GM23338 (cell line): Measurements from ENCODE around the gene ARL5A. TPM values are rescaled to one million over a fixed set of nuclear protein-coding genes. Genes with fewer than 3 reads are reported as not detected.

Source experiments
- ATAC-seq: fragments of 200-7000 bp; cut with Tn5 transposase; 3 replicates; pipeline ENCODE4 v1.9.1; 2020
- DNase-seq: peaks from one replicate; pipeline ENCODE4 v3.0.0-alpha.2; 2015; ENCODE audit warnings: low spot score
- H2AFZ ChIP-seq: fragments of 200-600 bp; sonication (generic); 2 replicates; pipeline ENCODE4 v1.8.0; 2016; ENCODE audit warnings: antibody characterized with exemption, mild to moderate bottlenecking, moderate library complexity
- H3F3A ChIP-seq: fragments of 200-600 bp; sonication (generic); replicated peaks from 2 replicates; pipeline ENCODE4 v1.8.0; 2017; ENCODE audit warnings: antibody characterized with exemption, mixed run types, low read depth
- H3K27ac ChIP-seq: fragments of 200-600 bp; sonication (generic); 2 replicates; pipeline ENCODE4 v1.6.1; 2016; ENCODE audit warnings: low read depth
- H3K27me3 ChIP-seq: fragments of 200-600 bp; sonication (generic); 2 replicates; pipeline ENCODE4 v1.8.0; 2016; ENCODE audit warnings: mild to moderate bottlenecking, mixed run types, moderate library complexity; ENCODE audit not compliant: insufficient read depth
- H3K36me3 ChIP-seq: fragments of 200-600 bp; sonication (generic); 2 replicates; pipeline ENCODE4 v1.8.0; 2016; ENCODE audit warnings: mild to moderate bottlenecking; ENCODE audit not compliant: insufficient read depth
- H3K4me1 ChIP-seq: fragments of 200-600 bp; sonication (generic); 2 replicates; pipeline ENCODE4 v1.8.0; 2016; ENCODE audit warnings: mild to moderate bottlenecking, moderate library complexity; ENCODE audit not compliant: insufficient read depth
- H3K4me2 ChIP-seq: fragments of 200-600 bp; sonication (generic); 2 replicates; pipeline ENCODE4 v1.7.1; 2017; ENCODE audit warnings: mixed run types
- H3K4me3 ChIP-seq: fragments of 200-600 bp; sonication (generic); 2 replicates; pipeline ENCODE4 v1.6.1; 2016; ENCODE audit warnings: mixed run types
- H3K79me2 ChIP-seq: fragments of 200-600 bp; sonication (generic); replicated peaks from 2 replicates; pipeline ENCODE4 v1.8.0; 2017; ENCODE audit warnings: mild to moderate bottlenecking; ENCODE audit not compliant: insufficient read depth
- H3K9me2 ChIP-seq: fragments of 200-600 bp; sonication (generic); 2 replicates; pipeline ENCODE4 v1.8.0; 2017; ENCODE audit not compliant: insufficient read depth
- H4K20me1 ChIP-seq: fragments of 200-600 bp; sonication (generic); replicated peaks from 2 replicates; pipeline ENCODE4 v1.8.0; 2017; ENCODE audit warnings: mild to moderate bottlenecking; ENCODE audit not compliant: insufficient read depth
- H3K27ac Mint-ChIP-seq: 2 replicates; pipeline ENCODE4 v1.8.0; 2020; ENCODE audit warnings: inconsistent platforms, mild to moderate bottlenecking, moderate library complexity, mixed read lengths
- H3K27me3 Mint-ChIP-seq: 3 replicates; pipeline ENCODE4 v1.8.0; 2022; ENCODE audit warnings: low read depth, mild to moderate bottlenecking, moderate library complexity, mixed read lengths, inconsistent platforms; ENCODE audit not compliant: insufficient read depth, poor library complexity
- H3K36me3 Mint-ChIP-seq: 3 replicates; pipeline ENCODE4 v1.8.0; 2021; ENCODE audit warnings: low read depth, mild to moderate bottlenecking, inconsistent platforms, moderate library complexity, mixed read lengths
- H3K4me1 Mint-ChIP-seq: 3 replicates; pipeline ENCODE4 v1.8.0; 2020; ENCODE audit warnings: mild to moderate bottlenecking, inconsistent platforms, mixed read lengths
- H3K4me3 Mint-ChIP-seq: 3 replicates; pipeline ENCODE4 v1.8.0; 2021; ENCODE audit warnings: moderate library complexity, mild to moderate bottlenecking, inconsistent platforms, mixed read lengths
- H3K9me3 Mint-ChIP-seq: 3 replicates; pipeline ENCODE4 v1.8.0; 2020; ENCODE audit warnings: moderate library complexity, mild to moderate bottlenecking, inconsistent platforms, mixed read lengths
- CREB1 ChIP-seq: fragments of 250-450 bp; sonication (Bioruptor Pico); IDR thresholded peaks from 2 replicates; pipeline ENCODE4 v1.5.0; 2020; ENCODE audit warnings: low read depth, mild to moderate bottlenecking, moderate library complexity
- CTCF ChIP-seq, 2 experiments: fragments of 200-600 bp in 1 of 2; sonication (generic) in 1 of 2; conservative IDR thresholded peaks; 2 replicates each; pipeline versions ENCODE4 v1.5.1 to v1.6.1; 2016 to 2017; ENCODE audit warnings: antibody characterized with exemption in 2 of 2, low read depth in 2 of 2, mild to moderate bottlenecking in 2 of 2, moderate library complexity in 1 of 2
- EZH2phosphoT487 ChIP-seq: fragments of 200-600 bp; sonication (generic); IDR thresholded peaks from one replicate; pipeline ENCODE4 v1.8.1; 2018; ENCODE audit warnings: antibody characterized with exemption; ENCODE audit not compliant: unreplicated experiment
- NANOG ChIP-seq: IDR thresholded peaks from 2 replicates; pipeline ENCODE4 v1.6.1; 2016; ENCODE audit warnings: antibody characterized with exemption, borderline replicate concordance
- ZNF114 ChIP-seq: fragments of 250-450 bp; sonication (Bioruptor Pico); IDR thresholded peaks from 2 replicates; pipeline ENCODE4 v1.5.0; 2020; ENCODE audit warnings: mild to moderate bottlenecking, moderate library complexity
- ZNF462 ChIP-seq: fragments of 250-450 bp; sonication (Bioruptor Pico); IDR thresholded peaks from 2 replicates; pipeline ENCODE4 v1.5.0; 2020; ENCODE audit warnings: mild to moderate bottlenecking, moderate library complexity
- polyA plus RNA-seq: library from polyadenylated mRNA; unstranded; fragments of >200 nt; fragmentation: Nextera tagmentation; extraction: Ambion mirVana; gene quantifications from 2 replicates; pipeline ENCODE4 v1.2.1, GENCODE V29; 2016
- total RNA-seq: library from RNA; depleted of rRNA; stranded (reverse); fragments of >200 nt; shearing (Covaris generic); gene quantifications from 2 replicates; pipeline ENCODE4 v1.2.3, GENCODE V29; 2014

The ARL5A gene
- total and polyA plus RNA-seq, 2 experiments from 2014 or later, result 26.8 to 104 TPM

GRCh38 chr2:151816843-151817242, 11.4 kb downstream of the ARL5A start (continued):
- TF ChIP-seq CTCF (conservative IDR thresholded peaks at IDR 0.05; ENCODE audit: low read depth in 2 of 2) (no peak), CREB1 (CRISPR knock-in tag) (no peak), NANOG (no peak), ZNF114 (CRISPR knock-in tag) (no peak), ZNF462 (CRISPR knock-in tag) (no peak)

GRCh38 chr2:151815821-151816489, 12.3 kb downstream of the ARL5A start:
- Histone ChIP-seq H2AFZ (no peak overlapping the region), H3K4me3 (no peak overlapping the region), H3K4me1 (no peaks in the 10 kb centered on the region), H3K27me3 (no peaks in the 10 kb centered on the region), H3K4me2 (no peak overlapping the region), H3K79me2 (peaks cover 60% of the 10 kb centered on the region), H3K9me2 (no peaks in the 10 kb centered on the region; the same call in 1 of the 2 replicates), H3F3A (no peaks in the 10 kb centered on the region), H3K27ac (no peak overlapping the region), H4K20me1 (peaks cover 4% of the 10 kb centered on the region; the same call in 1 of the 2 replicates), H3K36me3 (peaks cover 14% of the 10 kb centered on the region; the same call in 1 of the 2 replicates)
- Mint-ChIP-seq H3K36me3 (peaks cover 32% of the 10 kb centered on the region; the same call in 2 of the 3 replicates), H3K9me3 (no peaks in the 10 kb centered on the region), H3K4me1 (peaks cover 3% of the 10 kb centered on the region; the same call in 2 of the 3 replicates), H3K27me3 (no peaks in the 10 kb centered on the region), H3K4me3 (no peak overlapping the region), H3K27ac (no peak overlapping the region; the same call in 1 of the 2 replicates)
- ATAC-seq (no peak), DNase-seq (no peak)
- TF ChIP-seq ZNF114 (CRISPR knock-in tag) (no peak), EZH2phosphoT487 (no peak)
